Keratinocyte (primary cell): ENCODE measurements around the gene MAPK1IP1L. TPM values are rescaled to one million over a fixed set of nuclear protein-coding genes. Genes with fewer than 3 reads are reported as not detected.

Source experiments
- DNase-seq: peaks from one replicate; pipeline ENCODE4 v3.0.0-alpha.2; 2011; ENCODE audit warnings: low read depth, missing footprints, low spot score
- FAIRE-seq: peaks from 2 replicates; lab custom pipeline; 2011; peaks lifted over from hg19 to GRCh38; lab: Jason Lieb, UNC
- H2AFZ ChIP-seq: 2 replicates; pipeline ENCODE4 v1.6.0; 2012; ENCODE audit warnings: low read length, control low read depth, inconsistent platforms; ENCODE audit not compliant: control insufficient read depth
- H3K27ac ChIP-seq: 2 replicates; pipeline ENCODE4 v1.5.1; 2011; ENCODE audit warnings: low read length; ENCODE audit not compliant: control insufficient read depth, insufficient read depth
- H3K27me3 ChIP-seq: 3 replicates; pipeline ENCODE4 v1.6.0; 2011; ENCODE audit warnings: low read length; ENCODE audit not compliant: control insufficient read depth, insufficient read depth; ENCODE audit errors: extremely low read depth
- H3K36me3 ChIP-seq, 2 experiments: 2 replicates in 1 of 2; 3 replicates in 1 of 2; pipeline ENCODE4 v1.5.1; 2011; ENCODE audit warnings: low read length in 2 of 2, mild to moderate bottlenecking in 1 of 2; ENCODE audit not compliant: control insufficient read depth in 2 of 2, insufficient read depth in 2 of 2; ENCODE audit errors: extremely low read depth in 1 of 2
- H3K4me1 ChIP-seq: 3 replicates; pipeline ENCODE4 v1.5.1; 2011; ENCODE audit warnings: low read length; ENCODE audit not compliant: control insufficient read depth, insufficient read depth; ENCODE audit errors: extremely low read depth
- H3K4me2 ChIP-seq: 3 replicates; pipeline ENCODE4 v1.6.0; 2011; ENCODE audit warnings: low read depth, low read length; ENCODE audit not compliant: control insufficient read depth, insufficient read depth; ENCODE audit errors: extremely low read depth
- H3K4me3 ChIP-seq, 3 experiments: fragments of 200-600 bp in 1 of 3; sonication (generic) in 1 of 3; 2 replicates in 2 of 3; 3 replicates in 1 of 3; pipeline ENCODE4 v1.5.1; 2011 to 2016; ENCODE audit warnings: low read length in 3 of 3, mild to moderate bottlenecking in 3 of 3, control low read depth in 2 of 3, inconsistent platforms in 1 of 3, low read depth in 1 of 3, mixed read lengths in 1 of 3, mixed run types in 1 of 3, moderate library complexity in 1 of 3; ENCODE audit not compliant: control insufficient read depth in 2 of 3, insufficient read depth in 2 of 3; ENCODE audit errors: extremely low read depth in 1 of 3
- H3K79me2 ChIP-seq: 2 replicates; pipeline ENCODE4 v1.6.0; 2012; ENCODE audit warnings: low read length; ENCODE audit not compliant: control insufficient read depth, insufficient read depth
- H3K9ac ChIP-seq: 3 replicates; pipeline ENCODE4 v1.6.0; 2011; ENCODE audit warnings: low read length; ENCODE audit not compliant: control insufficient read depth, insufficient read depth; ENCODE audit errors: extremely low read depth
- H3K9me1 ChIP-seq: 3 replicates; pipeline ENCODE4 v1.6.0; 2011; ENCODE audit warnings: low read length; ENCODE audit not compliant: control insufficient read depth, insufficient read depth; ENCODE audit errors: extremely low read depth
- H3K9me3 ChIP-seq: 2 replicates; pipeline ENCODE4 v1.5.1; 2012; ENCODE audit warnings: low read depth, low read length; ENCODE audit not compliant: control insufficient read depth
- H4K20me1 ChIP-seq: 3 replicates; pipeline ENCODE4 v1.6.0; 2011; ENCODE audit warnings: low read length; ENCODE audit not compliant: control insufficient read depth, insufficient read depth; ENCODE audit errors: extremely low read depth
- CTCF ChIP-seq, 3 experiments: IDR thresholded peaks in 1 of 3; conservative IDR thresholded peaks in 1 of 3; optimal IDR thresholded peaks in 1 of 3; 2 replicates in 2 of 3; 3 replicates in 1 of 3; pipeline versions ENCODE3 to v1.5.1; 2011; ENCODE audit warnings: low read length in 3 of 3, mild to moderate bottlenecking in 3 of 3, moderate library complexity in 2 of 3, control low read depth in 1 of 3, inconsistent platforms in 1 of 3; ENCODE audit not compliant: insufficient read depth in 2 of 3; ENCODE audit errors: extremely low read depth in 1 of 3
- EZH2 ChIP-seq: IDR thresholded peaks from one replicate; pipeline ENCODE4 v1.6.1; 2012; ENCODE audit warnings: inconsistent platforms, mild to moderate bottlenecking, low read length, moderate library complexity
- dilution Hi-C: fragments of 300-500 bp; cut with MboI; formaldehyde crosslinking; loops from one replicate; pipeline ENCODE4 v1.7.0; 2020; ENCODE audit warnings: low sequenced_read_pairs; ENCODE audit not compliant: extremely low pct_ligation_motif_present
- polyA plus RNA-seq, 5 experiments: library from polyadenylated mRNA; depleted of rRNA in 3 of 5; stranded (reverse) in 3 of 5; stranded (forward) in 1 of 5; unstranded in 1 of 5; fragments of >200 nt; gene quantifications; 1 replicate in 1 of 5; 2 replicates in 3 of 5; 3 replicates in 1 of 5; pipeline versions ENCODE4 v1.2.1 to v1.2.3, GENCODE V29; 2011 to 2012; ENCODE audit warnings: missing spikeins in 2 of 5, low read depth in 1 of 5, low replicate concordance in 1 of 5

MAPK1IP1L gene
- polyA plus RNA-seq, 1 donor (not counting 4 experiments of a cell fraction or from before 2014, with no cell fraction given) = 48.5 TPM

- Histone ChIP-seq H3K9me1 (no peaks in the 10 kb centered on the region), H3K27ac (no peak overlapping the region)
- dilution Hi-C loops = no loop called here
Observed at GRCh38 chr14:55092341-55092740, 40.9 kb downstream of the MAPK1IP1L start.

GRCh38 chr14:55094292-55095157 is 43.1 kb downstream of the MAPK1IP1L start:
- Histone ChIP-seq H3K27me3 (no peaks in the 10 kb centered on the region), H3K27ac (no peak overlapping the region), H3K9ac (no peak overlapping the region), H3K4me1 (peaks cover 19% of the 10 kb centered on the region), H3K36me3 (no peaks in the 10 kb centered on the region), H3K79me2 (no peaks in the 10 kb centered on the region), H3K9me3 (no peaks in the 10 kb centered on the region), H2AFZ (no peak overlapping the region), H3K4me2 (peak overlapping the region; percentile 25), H3K4me3 (no peak overlapping the region), H3K9me1 (no peaks in the 10 kb centered on the region), H4K20me1 (no peaks in the 10 kb centered on the region)
- no peak for TF ChIP-seq CTCF (optimal IDR thresholded peaks at IDR 0.05 in 1 of 3, IDR thresholded peaks at IDR 0.05 in 1 of 3, conservative IDR thresholded peaks at IDR 0.05 in 1 of 3; ENCODE audit: extremely low read depth in 1 of 3, insufficient read depth in 2 of 3, low read length in 3 of 3)
- no peak for TF ChIP-seq EZH2
- no peak for DNase-seq
- no peak for FAIRE-seq
- dilution Hi-C loops = no loop called here

More at GRCh38 chr14:55092341-55092740, 40.9 kb downstream of the MAPK1IP1L start:
- Histone ChIP-seq H4K20me1 (no peaks in the 10 kb centered on the region), H3K27me3 (no peaks in the 10 kb centered on the region), H3K36me3 (no peaks in the 10 kb centered on the region), H3K79me2 (no peaks in the 10 kb centered on the region), H3K4me2 (no peak overlapping the region), H3K9ac (no peak overlapping the region), H3K9me3 (no peaks in the 10 kb centered on the region), H3K4me1 (peaks cover 21% of the 10 kb centered on the region), H2AFZ (no peak overlapping the region), H3K4me3 (no peak overlapping the region)
- DNase-seq (no peak), FAIRE-seq (no peak)
- TF ChIP-seq EZH2 (no peak), CTCF (optimal IDR thresholded peaks at IDR 0.05 in 1 of 3, IDR thresholded peaks at IDR 0.05 in 1 of 3, conservative IDR thresholded peaks at IDR 0.05 in 1 of 3; ENCODE audit: extremely low read depth in 1 of 3, insufficient read depth in 2 of 3, low read length in 3 of 3) (no peak)
